ENCODE data around the gene MVD. TPM values are rescaled to one million over a fixed set of nuclear protein-coding genes. Genes with fewer than 3 reads are reported as not detected.
A peak's percentile ranks its signal among the peaks of the same experiment; 100 is the strongest.

MVD gene
- polyA plus RNA-seq, 1 donor = 27.3 TPM

GRCh38 chr16:88654363-88655052, 8.4 kb downstream of the MVD start:
- no peak for DNase-seq

DNA sequence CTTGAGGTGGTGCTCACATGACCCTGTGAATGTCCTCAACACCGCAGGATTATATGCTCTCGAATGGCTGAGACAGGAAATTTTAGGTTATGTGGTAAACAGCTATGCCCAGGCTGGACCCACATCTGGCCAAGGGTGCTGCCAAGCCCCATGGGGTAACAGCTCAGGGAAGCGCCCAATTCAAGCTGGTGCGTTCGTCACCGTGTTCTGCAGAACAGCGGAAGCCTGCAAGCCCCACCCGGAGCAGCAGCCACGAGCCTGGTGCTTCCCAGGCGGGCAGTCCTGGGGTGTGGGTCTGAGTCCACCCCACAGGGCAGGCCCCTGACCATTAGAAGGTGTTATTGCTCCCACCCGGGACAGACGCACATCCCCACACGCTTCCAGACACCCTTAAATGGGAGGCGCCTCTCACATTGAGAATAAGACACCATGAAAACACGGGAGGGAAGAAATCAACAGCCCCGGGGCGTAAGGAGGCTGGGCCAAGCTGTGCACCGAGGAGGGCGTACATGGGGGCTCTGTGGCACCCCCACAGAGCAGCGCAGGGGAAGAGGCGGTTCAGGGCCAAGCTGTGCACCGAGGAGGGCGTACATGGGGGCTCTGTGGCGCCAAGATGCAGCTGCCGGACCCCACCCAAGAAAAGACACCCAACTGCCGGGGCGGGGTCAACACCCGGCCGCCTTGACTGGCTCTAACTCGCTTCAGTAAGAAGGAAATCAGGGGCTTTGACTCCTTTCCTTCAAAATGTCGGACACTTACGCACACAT, 9.1 kb downstream of the MVD start:
- DNase-seq = no peak

DNA sequence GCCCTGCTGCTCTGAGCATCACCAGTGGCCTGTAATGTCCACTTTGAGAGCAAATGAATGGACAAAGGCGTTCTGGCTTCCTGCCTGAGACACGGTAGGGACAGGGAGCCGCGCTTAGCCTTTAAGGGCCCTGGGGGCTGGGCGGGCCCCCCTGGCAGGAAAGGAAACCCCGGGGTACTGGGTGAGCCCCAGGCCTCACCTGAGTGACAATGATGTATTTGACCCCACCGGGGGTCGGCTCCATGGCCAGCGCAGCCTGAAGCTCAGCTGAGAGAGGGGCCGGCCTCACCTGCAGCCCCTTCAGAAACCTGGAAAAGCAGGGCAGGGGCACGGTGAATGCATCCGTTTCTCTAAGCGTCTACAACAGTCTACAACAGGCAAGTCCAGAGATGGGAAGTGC, 9.8 kb downstream of the MVD start:
- no peak for DNase-seq

GRCh38 chr16:88652762-88653063, 10.2 kb downstream of the MVD start:
- DNase-seq = no peak

DNA sequence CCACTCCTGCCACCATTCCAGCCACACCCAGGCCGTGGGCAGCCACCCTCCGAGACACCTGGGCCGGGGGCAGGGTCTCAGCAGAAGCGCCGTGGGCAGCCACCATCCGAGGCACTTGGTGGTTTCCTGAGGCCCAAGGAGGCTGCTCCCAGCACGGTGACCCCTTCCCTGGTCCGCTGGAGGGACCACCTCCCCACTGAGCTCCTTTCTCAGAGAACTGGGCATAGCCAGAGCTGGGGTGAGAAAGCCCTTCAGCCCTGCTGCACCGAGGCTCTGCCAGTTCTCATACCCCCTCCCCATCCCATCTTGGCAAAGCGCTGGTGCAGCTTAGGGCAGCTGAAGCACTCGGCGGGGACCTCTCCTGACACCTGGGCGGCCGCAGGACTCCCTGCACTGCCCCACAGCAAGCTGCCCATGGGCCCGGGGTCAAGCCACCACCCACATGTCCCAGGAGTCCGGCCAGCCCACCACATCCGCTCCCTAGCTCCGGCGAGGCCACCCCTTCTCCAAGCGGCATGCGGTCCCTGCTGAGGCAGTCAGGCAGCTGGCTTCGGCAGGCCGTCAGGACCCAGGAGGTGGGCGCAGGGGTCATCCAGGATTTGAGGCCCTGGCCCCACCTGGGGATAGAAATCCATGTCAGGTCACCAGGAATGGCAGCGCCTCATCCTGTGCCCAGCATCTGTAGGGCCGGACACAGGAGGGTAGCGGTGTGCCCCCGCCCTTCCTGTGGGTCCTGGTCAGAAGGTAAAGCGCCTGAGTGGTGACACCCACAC, 10.7 kb downstream of the MVD start:
- DNase-seq = no peak

DNA sequence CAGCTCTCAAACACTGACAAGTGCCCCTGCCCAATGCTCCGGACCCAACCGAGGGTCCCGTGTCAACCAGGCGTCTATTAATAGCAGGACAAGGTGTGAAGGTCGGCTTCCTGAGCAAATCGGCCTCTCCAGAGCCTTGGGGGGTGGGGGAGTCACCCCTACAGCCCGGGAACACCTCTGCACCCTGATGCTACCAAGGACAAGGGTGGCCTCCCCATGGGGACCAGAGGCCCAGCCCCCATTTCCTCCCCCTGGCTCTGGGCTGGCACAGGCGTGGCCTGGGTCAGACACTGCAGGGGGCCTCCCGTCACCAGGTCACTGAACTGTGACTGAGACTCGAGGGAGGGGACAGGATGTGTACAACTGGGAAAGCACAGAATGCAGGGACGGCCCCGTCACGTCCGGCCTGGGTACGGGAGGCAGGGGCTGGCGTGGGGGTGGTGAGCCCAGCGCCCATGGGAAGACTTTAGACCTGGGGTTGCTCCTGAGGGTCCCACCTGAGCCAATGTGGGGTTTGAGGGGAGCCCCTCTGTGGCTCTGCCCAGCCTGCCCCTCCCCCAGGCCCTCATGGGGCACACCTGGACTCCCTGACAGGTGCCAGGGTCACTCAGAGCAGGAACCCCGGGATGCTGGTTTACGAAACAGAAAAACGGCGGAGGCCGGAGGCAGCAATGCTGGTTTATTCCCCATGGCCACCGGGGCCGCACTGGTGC, 11.5 kb downstream of the MVD start:
- DNase-seq = peak; percentile 42

- DNase-seq = peak; percentile 45
These were observed 12.1 kb downstream of the MVD start, which contains the start of gene CYBA for GRCh38 chr16:88650749-88651275. CYBA (minus strand) TSS chr16:88651053; CDS start chr16:88651013, 40 bp downstream.

GRCh38 chr16:88649924-88650748, 12.8 kb downstream of the MVD start:
- peak; percentile 30 for DNase-seq

- DNase-seq = no peak
These were observed 13.5 kb downstream of the MVD start for GRCh38 chr16:88649195-88649923.

DNA sequence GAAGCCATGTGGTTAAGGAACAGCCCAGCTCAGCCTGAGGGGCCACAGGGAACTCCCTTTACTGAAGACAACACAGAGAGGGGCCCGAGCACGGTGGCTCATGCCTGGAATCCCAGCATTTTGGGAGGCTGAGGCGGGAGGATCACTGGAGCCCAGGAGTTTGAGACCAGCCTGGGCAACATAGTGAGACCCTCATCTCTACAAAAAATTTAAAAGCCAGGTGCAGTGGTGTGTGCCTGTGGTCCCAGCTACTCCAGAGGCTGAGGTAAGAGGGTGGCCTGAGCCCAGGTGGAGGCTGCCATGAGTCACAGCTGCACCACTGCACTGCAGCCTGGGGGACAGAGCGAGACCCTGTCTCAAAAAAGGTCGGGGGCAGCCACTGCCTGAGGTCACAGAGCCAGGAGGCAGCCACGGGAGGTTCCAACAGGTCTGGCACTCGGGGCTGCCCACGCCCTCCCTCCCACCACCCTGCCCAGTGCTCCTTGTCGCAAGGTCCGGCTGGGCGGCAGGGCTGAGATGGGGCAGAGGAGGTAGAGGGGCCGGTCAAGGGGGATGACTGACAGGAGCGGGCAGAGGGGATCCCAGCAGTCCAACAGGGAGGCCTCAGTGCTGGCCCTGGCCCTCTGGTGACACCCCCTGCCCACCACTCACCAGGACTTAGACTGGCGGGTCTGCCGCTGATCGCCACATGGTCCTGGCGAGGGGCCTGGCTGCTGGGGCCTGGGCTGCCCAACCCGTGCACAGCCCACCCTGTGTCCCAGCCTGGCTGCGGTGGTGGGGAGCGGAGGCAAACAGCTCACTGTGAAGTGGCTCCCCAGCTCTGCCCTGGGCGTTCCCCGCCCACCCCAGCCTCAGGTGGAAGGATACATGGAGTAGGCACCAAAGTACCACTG, 15.5 kb downstream of the MVD start:
- DNase-seq = no peak

GRCh38 chr16:88646345-88647034, 16.4 kb downstream of the MVD start:
- no peak for DNase-seq

GRCh38 chr16:88645941-88646340, 16.9 kb downstream of the MVD start:
- DNase-seq = no peak

DNA sequence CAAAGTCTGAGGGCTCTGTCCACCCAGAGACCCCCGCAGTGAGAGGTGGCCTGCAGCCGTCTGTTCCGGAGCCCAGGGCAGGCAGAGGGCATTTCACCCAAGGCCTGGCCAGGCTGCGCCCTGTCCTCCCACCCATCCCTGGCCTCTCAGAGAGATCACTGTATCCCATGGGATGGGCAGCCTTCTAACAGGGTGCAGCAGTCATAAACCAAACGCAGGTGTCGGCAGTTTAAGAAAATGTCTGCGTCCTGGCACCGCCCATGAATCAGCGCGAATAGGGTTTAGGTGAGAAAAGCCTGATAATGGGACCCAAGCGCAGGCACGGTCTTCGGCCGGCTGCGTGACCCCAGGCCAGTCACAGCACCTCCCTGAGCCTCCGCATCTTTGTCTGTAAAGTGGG, 17.4 kb downstream of the MVD start:
- DNase-seq = no peak

DNA sequence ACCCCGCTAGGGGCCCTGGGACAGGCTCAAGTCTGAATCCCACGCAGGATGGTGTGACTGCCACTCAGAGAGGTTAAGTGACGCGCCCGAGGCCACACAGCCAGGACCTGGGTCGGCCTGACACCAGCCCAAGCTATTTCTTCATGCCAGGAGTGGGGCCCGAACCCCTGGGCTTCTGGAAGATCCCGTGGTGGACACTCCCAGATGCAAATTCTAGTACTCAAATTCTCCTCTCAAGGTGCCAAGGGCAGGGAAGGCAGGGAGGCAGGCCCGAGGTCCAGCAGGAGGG, 19.3 kb downstream of the MVD start:
- DNase-seq = no peak

- DNase-seq = no peak
These were observed 19.8 kb downstream of the MVD start for GRCh38 chr16:88642881-88643643.

- no peak for DNase-seq
These were observed 22.2 kb downstream of the MVD start for GRCh38 chr16:88640498-88641247.

DNA sequence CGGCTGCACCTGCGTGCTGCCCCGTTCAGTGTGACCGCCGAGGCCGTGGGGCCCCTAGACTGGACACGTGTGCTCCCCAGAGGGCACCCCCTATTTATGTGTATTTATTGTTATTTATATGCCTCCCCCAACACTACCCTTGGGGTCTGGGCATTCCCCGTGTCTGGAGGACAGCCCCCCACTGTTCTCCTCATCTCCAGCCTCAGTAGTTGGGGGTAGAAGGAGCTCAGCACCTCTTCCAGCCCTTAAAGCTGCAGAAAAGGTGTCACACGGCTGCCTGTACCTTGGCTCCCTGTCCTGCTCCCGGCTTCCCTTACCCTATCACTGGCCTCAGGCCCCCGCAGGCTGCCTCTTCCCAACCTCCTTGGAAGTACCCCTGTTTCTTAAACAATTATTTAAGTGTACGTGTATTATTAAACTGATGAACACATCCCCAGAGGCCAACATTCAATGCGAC, 22.8 kb downstream of the MVD start:
- no peak for DNase-seq

Measured in hindlimb muscle (tissue), 1 donor.